GM21515 (cell line): ENCODE data around the gene MTG1.
"Not testable (repeated sequence)": the region's sequence is repeated elsewhere in the genome, so short reads cannot be mapped to it uniquely, and the experiment has no call there.

Experiments
- ATAC-seq: cut with Tn5 transposase; IDR thresholded peaks from one replicate; pipeline ENCODE4 v1.9.1; 2021; ENCODE audit not compliant: unreplicated experiment

The MTG1 gene

DNA sequence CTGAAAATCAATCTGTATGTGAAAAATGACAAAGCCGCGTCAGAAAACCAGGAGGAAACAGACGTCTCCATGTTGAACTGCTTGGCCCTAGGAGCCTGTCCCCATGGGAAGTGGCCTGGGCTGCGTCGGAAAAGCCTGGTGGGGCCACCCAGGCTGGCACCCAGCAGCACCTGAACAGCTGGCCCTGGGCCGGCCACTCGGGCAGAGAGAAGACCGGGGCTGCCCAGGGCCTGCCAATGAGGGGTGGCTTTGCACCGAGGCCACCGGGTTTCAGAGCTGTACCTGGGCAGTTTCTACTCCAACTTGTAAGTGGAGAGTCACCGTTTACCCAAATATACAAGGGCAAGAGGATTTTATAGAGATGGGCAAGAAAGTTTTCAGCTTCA is 35.0 kb upstream of the MTG1 start:
- no peak for ATAC-seq

DNA sequence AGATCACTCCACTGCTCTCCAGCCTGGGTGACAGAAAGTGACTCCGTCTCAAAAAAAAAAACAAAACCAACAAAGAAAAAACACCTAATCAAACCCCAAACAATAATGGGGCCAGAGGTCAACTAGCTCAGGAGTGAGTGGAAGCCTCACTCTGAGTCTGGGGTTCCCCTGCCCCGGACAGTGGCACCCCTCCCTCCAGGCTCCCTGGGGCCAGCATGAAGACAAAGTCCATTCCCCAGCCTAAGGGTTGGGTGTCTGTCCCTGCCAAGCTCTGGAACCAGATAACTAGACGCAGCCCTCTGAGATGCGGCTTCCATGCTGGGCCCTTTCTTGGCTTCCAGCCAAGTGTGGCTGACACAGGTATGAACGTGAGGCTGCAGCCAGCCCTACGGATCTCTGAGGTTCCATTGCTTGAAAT is 34.4 kb upstream of the MTG1 start:
- ATAC-seq = no peak

DNA sequence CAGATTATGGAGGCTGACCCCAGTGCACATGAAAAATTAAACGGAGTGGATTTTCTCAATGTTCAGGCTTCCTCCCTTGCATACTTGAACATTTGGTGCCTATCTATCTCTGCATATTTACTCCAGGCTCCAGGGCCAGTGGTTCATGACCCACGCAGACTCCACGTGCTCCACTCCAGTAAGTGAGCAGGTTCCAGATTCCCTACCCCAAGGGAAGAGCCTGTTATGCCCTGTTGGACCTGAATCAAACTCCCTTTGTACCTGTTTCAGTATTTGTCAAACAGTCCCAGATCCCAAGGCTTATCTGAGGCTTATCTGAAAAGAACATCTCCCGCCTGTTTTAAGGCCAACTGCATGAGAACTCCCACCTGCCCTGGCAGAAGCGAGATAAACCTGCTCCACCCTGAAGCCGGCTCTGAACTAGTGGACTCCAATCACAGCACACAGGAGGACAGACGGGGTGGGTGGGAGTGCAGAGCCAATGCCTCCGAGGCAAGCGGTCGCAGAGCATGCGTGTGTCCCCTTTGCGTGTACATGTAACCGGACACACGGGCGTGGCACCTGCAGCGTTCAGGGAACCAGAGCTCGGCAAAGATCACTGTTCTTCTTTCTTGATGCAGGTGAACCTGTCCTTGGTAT is 33.9 kb upstream of the MTG1 start:
- ATAC-seq = no peak

DNA sequence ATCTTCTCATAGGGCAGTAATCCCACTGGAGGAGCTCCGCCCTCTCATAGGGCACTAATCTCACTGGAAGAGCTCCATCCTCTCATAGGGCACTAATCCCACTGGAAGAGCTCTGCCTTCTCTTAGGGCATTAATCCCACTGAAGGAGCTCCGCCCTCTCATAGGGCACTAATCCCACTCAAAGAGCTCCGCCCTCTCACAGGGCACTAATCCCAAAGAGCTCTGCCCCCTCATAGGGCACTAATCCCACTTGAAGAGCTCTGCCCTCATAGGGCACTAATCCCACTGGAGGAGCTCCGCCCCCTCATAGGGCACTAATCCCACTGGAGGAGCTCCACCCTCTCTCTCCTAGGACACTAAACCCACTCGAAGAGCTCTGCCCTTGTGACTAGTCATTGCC is 32.7 kb upstream of the MTG1 start:
- no peak for ATAC-seq

DNA sequence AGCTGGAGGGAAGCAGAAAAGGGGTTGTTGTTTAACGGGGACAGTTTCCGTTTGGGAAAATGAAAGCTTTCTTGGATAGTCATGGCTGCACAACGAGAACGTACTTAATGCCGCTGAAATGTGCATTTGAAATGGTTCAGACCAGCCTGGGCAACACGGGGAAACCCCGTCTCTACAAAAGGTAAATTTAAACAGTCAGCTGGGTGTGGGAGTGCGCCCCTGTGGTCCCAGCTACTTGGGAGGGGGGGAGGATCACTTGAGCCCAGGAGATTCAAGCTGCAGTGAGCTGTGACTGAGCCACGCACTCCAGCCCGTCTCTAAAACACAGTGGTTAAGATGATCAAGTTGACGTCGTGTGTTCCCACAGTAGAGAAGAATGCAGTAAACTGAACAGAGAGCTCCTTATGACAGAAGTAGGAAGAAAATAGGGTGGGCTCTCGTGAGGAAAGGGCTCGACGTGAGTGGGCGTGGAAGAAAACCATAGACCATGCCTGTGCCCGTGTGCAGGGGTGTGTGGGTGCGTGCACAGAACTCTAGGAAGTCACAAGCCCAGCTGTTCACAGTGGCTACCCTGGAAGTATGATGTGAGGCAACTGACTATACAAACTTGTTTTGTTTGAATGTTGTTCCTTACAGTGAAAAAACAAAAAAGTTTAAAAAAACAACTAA is 32.0 kb upstream of the MTG1 start:
- no peak for ATAC-seq

DNA sequence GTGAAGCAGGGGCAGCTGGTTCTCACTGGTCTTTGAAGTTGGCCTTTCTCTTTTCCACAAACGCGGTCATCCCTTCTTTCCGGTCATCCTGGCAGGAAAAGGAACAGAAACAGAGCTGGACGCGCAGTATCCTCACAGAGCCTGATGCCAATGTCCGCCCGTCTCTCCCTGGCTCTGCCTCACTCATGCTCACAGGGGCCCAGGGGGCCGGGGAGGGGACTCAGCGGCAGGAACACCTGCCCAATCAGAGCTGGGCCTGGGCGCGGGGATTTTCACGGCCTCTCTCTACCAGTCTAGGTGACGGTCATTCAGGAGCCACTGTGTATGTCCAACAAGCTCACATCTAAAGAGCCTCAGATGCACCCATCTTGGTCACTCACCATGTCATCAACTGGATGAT is 31.1 kb upstream of the MTG1 start:
- no peak for ATAC-seq

DNA sequence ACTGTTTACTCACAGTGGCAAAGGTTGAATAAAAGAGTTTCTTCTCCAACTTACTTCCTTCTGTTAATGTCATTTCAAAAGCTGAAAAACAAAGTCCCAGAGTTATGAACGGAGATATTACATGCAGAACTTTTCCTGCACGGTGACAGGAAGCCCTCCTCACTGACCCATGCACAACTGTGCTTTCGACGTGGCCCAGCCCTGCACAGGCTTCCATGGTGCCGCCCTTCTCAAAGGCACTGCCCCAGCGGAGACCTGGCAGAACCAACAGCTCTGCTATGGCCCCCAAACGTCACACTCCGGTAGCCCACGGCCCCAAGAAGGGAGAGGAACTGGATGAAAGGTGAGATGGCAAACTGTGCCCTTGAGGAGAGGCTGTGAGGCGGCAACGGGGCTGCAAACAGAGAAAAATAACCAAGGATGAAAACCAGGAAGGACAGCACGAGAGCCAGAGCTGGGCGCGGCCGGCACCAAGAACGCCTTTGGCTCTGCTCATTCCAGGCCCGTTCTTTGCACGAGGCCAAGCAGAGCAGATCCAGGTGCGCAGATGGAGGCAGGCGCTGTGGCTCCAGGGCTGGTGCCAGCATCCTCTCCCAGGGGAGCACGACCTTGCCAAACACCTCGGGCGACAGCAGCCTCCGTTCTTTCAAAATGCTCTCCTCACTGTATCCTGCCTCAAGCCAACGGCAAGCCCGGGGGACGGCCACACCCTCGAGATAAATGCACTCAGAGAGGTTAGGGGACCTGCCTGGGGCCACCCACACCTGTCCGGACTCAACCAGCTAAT is 29.1 kb upstream of the MTG1 start:
- no peak for ATAC-seq

DNA sequence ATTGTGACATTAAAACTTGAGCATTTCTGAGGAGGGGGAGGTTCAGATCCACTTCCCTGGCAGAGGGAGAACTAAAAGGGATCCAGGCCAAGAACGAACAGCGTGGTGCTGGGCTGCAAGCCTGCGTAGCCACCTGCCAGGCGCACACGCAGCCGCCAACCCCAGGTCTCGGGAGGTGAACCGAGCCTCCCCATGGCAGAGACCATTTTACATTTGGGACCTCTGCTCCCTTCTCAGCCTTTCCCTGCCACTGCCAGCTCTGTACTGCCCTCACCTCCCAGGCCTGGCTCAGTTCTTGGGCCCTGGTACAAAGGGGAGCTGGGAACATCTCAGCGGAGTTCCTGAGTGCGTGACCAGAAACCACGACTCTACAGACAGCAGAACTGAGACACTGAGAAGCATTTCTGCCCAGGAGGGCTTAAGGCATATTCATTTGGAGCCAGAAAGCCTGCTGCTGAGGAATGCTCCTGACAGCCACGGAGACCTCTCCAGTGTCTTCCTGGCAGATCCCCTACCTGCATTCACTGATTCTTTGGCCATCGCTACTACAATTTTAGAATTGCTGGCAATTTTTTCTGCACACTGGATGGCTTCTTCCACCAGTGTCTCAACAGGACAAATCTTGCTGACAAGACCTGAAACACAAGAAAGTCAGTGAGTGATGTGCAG is 28.4 kb upstream of the MTG1 start:
- ATAC-seq = no peak

DNA sequence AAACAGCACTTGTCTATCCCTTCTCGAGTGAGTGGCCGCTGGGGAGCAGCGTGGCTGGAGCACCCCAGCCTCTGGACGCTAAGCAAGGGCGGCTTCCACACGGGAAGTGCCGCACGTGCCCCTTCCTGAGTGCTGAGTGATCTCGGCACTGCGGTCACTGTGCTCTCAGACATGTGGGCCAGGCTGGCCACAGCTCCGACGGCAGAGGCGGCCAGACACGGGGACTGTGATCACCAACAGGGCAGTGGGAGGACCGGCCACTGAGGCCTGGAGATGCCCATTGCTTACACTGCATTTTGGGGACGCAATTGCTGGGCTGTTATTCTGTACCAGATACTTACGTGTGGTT is 27.9 kb upstream of the MTG1 start:
- no peak for ATAC-seq

DNA sequence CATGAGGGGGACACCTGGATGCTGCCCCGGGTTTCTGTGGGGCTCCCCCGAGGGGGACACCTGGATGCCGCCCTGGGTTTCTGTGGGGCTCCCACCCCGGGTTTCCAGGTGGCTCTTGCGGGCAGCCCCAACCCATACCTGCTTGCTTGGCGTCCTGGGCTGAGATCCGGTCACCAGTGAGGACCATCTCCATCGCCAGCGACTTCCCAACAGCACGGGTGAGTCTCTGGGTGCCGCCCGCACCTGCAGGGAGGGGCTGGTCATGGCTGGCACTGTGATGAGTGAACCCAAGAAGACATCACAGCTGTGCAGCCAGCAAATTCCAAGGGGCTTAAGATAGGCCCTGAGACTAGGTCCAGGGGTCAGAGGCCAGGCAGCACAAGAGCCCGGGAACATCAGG is 27.2 kb upstream of the MTG1 start:
- no peak for ATAC-seq

DNA sequence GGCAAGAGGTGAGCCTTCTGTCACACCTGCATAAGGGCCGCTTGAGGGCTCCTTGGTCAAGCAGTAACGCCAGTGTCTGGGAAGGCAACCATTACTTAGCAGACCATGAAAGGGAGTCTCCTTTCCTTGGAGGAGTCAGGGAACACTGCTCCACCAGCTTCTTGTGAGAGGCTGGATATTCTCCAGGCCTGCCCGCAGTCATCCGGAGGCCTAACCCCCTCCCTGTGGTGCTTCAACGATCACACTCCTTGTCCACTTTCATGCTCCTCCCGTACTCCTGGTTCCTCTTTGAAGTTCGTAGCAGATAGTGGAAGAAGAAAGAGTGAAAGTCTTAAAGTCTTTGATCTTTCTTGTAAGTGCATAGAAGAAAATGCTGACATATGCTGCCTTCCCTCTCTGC is 26.5 kb upstream of the MTG1 start:
- ATAC-seq = not testable (repeated sequence)

DNA sequence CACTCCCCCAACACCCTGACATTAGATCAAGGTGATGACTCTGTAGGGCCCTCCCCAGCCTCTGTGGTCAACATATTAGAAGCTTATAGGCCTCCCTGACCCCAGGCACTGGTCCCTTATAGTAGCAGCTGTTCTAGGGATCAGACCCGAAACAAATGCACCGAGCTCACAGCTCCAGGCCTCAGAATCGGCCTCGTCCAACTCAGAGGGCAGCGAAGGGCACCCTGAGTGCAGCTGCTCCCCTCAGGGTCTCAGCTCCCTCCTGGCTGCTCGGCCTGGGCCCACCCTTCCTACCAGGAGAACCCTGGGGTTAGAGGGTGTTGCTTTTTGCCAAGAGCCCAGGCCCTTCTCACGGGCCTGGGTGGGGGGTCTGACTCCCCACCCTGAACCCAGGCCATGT is 25.8 kb upstream of the MTG1 start:
- no peak for ATAC-seq

DNA sequence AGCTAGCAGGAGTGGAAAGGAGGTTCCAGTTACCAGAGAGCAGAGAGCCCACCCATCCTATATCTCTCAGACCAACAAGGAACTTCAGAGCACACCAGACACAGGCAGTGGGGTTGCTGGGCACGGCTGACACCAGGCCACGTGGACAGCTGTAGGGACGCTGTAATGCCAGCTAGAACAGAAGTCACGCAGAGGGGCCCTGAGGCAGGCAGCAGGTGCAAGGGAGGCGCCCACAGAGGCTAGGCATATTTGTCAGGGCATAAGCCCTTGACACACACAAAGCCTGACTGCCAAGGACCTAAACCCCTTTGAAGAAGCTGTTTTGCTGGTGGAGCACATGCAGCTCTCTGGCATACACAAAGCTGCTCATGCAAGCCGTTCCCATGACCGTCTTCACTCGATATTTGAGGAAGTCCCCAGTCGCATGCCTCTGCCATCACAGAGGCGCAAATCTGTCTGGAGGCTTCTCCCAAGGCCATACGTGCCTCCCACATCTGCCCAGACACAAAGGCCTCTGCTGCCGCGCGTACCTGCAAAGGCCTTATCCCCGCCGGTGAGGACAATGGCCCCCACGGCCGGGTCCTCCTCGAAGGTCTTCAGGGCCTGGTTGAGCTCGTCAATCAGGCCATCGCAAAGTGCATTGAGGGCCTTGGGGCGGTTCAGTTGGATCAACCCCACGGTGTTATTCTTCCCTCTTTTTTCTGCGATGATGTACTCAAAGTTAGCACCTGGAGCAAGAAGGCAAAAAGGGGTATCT is 23.7 kb upstream of the MTG1 start:
- no peak for ATAC-seq

DNA sequence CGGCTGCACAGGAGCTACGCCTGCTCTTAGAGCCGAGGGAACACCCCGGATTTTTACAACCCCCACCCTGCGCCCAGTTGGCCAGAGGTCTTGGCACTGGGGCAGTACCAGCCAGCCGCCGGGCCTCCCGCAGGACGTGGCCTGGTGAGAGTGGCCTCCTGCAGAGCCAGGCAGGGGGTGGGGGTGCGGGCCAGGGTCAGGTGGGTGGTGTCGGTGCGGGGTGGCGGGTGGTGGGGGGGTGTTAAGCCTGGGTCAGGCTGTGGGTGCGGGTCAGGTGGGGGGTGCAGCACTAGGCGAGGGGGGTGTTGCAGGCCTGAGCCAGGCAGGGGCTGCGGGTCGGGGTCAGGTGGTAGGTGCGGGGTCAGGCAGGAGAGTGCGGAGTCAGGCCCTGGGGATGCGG is 21.4 kb upstream of the MTG1 start:
- ATAC-seq = no peak

DNA sequence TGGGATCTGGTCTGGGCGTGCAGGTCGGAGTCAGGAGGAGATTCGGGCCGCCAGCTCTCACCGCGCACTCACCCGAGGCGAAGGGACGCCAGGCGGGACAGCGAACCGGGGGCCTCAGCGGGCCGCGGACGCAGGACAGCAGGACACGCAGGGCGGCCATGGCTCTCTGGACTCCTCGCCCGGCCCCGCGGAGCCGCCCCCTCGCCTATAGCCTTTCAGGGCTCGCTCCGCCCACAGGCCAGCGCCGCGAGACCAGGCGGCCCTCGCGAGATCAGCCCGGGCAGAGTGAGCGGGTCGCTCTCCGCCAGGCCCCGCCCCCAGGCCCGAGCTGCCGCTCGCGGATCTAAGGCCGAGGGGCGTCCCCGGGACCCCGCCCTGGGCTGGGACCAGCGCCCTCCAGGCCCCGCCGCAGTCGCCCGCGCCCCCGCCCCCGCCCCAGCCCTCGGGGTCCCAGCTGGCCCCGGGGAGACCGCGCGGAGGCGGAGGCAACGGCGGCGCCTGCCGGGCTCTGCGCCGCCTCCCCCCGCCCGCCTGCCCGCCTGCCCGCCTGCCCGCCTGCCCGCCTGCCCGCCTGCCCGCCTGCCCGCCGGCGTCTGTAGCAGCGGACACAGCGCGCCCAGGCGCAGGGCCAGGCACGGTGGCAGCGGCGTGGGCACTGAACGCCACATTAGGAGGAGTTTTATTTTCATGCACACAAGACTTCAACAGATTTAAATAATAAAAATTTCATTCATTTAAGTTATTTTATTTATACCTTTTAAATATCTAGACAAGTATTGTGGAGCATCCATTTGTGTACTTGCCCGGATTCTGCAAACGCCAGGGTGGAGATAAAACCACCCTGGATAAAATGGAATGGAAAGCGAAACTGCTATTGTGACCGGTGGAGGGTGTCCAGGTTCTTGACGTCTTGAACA is 20.5 kb upstream of the MTG1 start, which contains the start of gene ECHS1:
ECHS1 (minus strand) TSS at position 181 of the 917 bp plus-strand sequence; CDS start at position 160, 21 bp downstream.
- peak; percentile 99 for ATAC-seq

DNA sequence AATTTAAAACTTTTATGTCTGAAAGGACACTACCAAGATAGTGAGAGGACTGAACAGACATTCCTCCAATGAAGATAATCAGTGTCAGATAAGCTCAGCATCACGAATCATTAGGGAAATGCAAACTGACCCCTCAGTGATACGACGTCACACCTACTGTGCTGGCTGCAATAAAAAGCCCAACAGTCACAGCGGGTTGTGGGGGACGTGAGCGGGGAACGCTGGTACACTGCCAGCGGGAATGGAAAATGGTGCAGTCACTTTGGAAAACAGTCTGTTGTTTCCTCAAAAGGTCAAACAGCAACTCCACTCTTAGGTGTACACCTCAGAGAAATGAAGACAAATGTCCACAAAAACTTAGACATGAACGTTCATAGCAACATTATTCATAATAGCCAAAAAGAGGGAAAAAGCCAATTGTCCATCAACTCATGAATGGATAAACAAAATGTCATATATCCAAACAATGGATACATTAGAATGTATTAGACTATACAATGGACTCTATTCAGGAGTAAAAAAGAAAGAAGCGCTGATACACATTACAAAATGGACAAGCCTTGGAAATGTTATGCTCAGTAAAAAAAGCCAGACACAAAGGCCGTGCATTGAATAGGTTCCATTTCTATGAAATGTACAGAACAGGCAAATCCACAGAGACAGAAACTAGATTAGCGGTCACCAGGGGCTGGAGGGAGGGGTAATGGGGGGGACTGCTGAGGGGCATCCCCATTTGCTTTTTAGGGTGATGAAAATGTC is 18.4 kb upstream of the MTG1 start:
- no peak for ATAC-seq

DNA sequence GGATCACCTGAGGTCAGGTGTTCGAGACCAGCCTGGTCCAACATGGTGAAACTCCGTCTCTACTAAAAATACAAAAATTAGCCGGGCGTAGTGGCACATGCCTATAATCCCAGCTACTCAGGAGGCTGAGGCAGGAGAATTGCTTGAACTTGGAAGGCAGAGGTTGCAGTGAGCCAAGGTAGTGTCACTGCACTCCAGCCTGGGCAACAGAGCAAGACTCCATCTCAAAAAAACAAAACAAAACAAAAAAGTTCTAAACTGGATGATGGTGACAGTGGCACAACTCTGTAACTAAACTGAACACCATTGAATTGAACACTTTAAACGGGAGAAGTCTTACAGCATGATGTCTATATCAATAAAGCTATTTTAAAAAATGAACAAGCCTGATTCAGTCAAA is 17.8 kb upstream of the MTG1 start:
- not testable (repeated sequence) for ATAC-seq

DNA sequence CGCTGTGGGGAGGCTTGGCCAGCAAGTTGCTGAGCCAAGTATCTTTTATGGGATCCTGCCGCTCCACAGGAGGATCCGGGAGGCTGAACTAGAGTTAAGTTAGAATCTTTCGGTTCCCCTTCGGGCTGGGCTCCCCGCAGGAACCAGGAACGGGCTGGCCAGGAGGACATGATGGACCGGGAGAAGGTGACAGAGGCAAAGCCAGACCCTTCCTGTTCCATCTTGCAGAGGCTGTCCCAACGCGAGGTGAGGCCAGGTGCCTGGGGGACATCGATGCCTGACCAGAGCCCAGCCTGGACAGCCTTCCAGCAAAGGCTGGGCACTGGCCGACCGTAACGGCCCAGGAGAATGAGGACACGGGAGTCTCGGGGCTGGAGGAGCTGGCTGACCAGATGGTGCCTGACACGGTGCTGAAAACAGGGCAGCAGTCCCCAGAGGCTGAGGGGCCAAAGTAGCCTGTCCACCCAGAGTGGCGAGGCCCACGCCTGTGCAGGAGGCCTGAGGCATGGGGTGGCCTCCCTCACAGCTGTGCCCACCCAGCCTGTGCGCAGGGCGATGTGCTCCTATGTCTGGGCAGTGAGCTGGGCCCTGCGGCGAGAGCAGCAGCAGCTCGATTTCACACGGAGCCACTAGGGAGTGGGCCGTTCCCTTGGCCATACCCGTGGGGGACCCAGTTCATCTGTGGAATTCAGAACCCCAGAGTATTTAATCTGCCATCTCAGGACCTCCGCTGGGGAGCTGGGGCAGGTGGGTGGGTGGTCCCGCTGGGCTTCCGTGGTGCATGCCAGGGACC is 16.7 kb upstream of the MTG1 start:
- no peak for ATAC-seq
